Sciatic nerve (tissue), 2 donors: ENCODE data around the gene PLPP4. TPM values are rescaled to one million over a fixed set of nuclear protein-coding genes. Genes with fewer than 3 reads are reported as not detected.

Source experiments
- ATAC-seq: fragments of 200-7000 bp; cut with Tn5 transposase; one replicate; pipeline ENCODE4 v1.9.1; 2020; ENCODE audit warnings: mild to moderate bottlenecking, moderate library complexity
- DNase-seq: peaks from one replicate; pipeline ENCODE4 v3.0.0-alpha.2; 2020; ENCODE audit warnings: low spot score
- intact Hi-C: fragments of 100-400 bp; cut with DNase I; formaldehyde crosslinking; loops from one replicate; pipeline ENCODE4 v1.14.2; 2022
- total RNA-seq: library from RNA; stranded (reverse); fragmentation: NEBNext Ultra II Directional; extraction: Animal tissue kit (Norgen Biotek cat#: 25700); gene quantifications from one replicate; pipeline ENCODE4 v1.2.1, GENCODE V29; 2021
- donor health status: DM: no; HTN: no; CAD: no.
- donor health status: DM: no; HTN: no; CAD: no.

The PLPP4 gene
- total RNA-seq, 1 donor from 2014 or later = 2.1 TPM

GRCh38 chr10:120508966-120509365 is 51.9 kb downstream of the PLPP4 start:
- intact Hi-C loops = no loop called here
- no peak for ATAC-seq
- no peak for DNase-seq

- DNase-seq = no peak
- intact Hi-C loops = no loop called here
Observed at GRCh38 chr10:120511165-120511564, 54.1 kb downstream of the PLPP4 start.

GRCh38 chr10:120513307-120513796 is 56.3 kb downstream of the PLPP4 start:
- intact Hi-C loops = no loop called here
- no peak for DNase-seq
- ATAC-seq = no peak

More at GRCh38 chr10:120511165-120511564, 54.1 kb downstream of the PLPP4 start:
- no peak for ATAC-seq

- DNase-seq = no peak
- intact Hi-C loops = no loop called here
- no peak for ATAC-seq
Observed at GRCh38 chr10:120514035-120514620, 57.1 kb downstream of the PLPP4 start.

GRCh38 chr10:120514959-120515358 is 57.9 kb downstream of the PLPP4 start:
- DNase-seq = no peak
- no peak for ATAC-seq
- intact Hi-C loops = no loop called here

- intact Hi-C loops = no loop called here
- DNase-seq (no peak), ATAC-seq (no peak)
Observed at GRCh38 chr10:120515741-120516140, 58.7 kb downstream of the PLPP4 start.

GRCh38 chr10:120516426-120516825 is 59.4 kb downstream of the PLPP4 start:
- intact Hi-C loops = no loop called here
- ATAC-seq (no peak), DNase-seq (no peak)

GRCh38 chr10:120517196-120517595 is 60.2 kb downstream of the PLPP4 start:
- DNase-seq (no peak), ATAC-seq (no peak)
- intact Hi-C loops = no loop called here

- DNase-seq (no peak), ATAC-seq (no peak)
- intact Hi-C loops = no loop called here
Observed at GRCh38 chr10:120517881-120518484, 61.0 kb downstream of the PLPP4 start.

- DNase-seq (no peak), ATAC-seq (no peak)
- intact Hi-C loops = no loop called here
Observed at GRCh38 chr10:120521880-120522279, 64.9 kb downstream of the PLPP4 start.

GRCh38 chr10:120527691-120528090 is 70.7 kb downstream of the PLPP4 start:
- no peak for DNase-seq
- intact Hi-C loops = no loop called here
- ATAC-seq = no peak

- no peak for ATAC-seq
- intact Hi-C loops = no loop called here
- no peak for DNase-seq
Observed at GRCh38 chr10:120530699-120531098, 73.7 kb downstream of the PLPP4 start.

- no peak for DNase-seq
- intact Hi-C loops = no loop called here
- no peak for ATAC-seq
Observed at GRCh38 chr10:120538091-120538490, 81.1 kb downstream of the PLPP4 start.

- intact Hi-C loops = no loop called here
- DNase-seq (no peak), ATAC-seq (no peak)
Observed at GRCh38 chr10:120539076-120539475, 82.0 kb downstream of the PLPP4 start.

GRCh38 chr10:120540486-120540885 is 83.5 kb downstream of the PLPP4 start:
- intact Hi-C loops = no loop called here
- ATAC-seq = no peak
- DNase-seq = no peak

GRCh38 chr10:120541984-120542383 is 85.0 kb downstream of the PLPP4 start:
- DNase-seq = no peak
- intact Hi-C loops = no loop called here

GRCh38 chr10:120542591-120542990 is 85.6 kb downstream of the PLPP4 start:
- intact Hi-C loops = no loop called here
- no peak for ATAC-seq
- DNase-seq = no peak

More at GRCh38 chr10:120541984-120542383, 85.0 kb downstream of the PLPP4 start:
- no peak for ATAC-seq

GRCh38 chr10:120543291-120543690 is 86.3 kb downstream of the PLPP4 start:
- DNase-seq (no peak), ATAC-seq (no peak)
- intact Hi-C loops = no loop called here

- DNase-seq (no peak), ATAC-seq (no peak)
- intact Hi-C loops = no loop called here
Observed at GRCh38 chr10:120548210-120548609, 91.2 kb downstream of the PLPP4 start.

GRCh38 chr10:120552262-120552661 is 95.2 kb downstream of the PLPP4 start:
- intact Hi-C loops = no loop called here
- ATAC-seq = no peak
- no peak for DNase-seq

- ATAC-seq (no peak), DNase-seq (no peak)
- intact Hi-C loops = no loop called here
Observed at GRCh38 chr10:120553911-120554310, 96.9 kb downstream of the PLPP4 start.
